Parathyroid adenoma (tissue), 2 donors: ENCODE data around the gene FBH1.

ENCODE experiments used
- H2AFZ ChIP-seq: fragments of 300-600 bp; sonication (generic); one replicate; pipeline ENCODE4 v1.7.0; 2017; ENCODE audit warnings: antibody characterized with exemption, mild to moderate bottlenecking
- H3K27ac ChIP-seq: fragments of 300-600 bp; sonication (generic); one replicate; pipeline ENCODE4 v1.7.0; 2017
- H3K27me3 ChIP-seq: fragments of 300-600 bp; sonication (generic); one replicate; pipeline ENCODE4 v1.7.0; 2017; ENCODE audit warnings: low read length; ENCODE audit not compliant: control insufficient read depth, insufficient read depth
- H3K36me3 ChIP-seq: fragments of 300-600 bp; sonication (generic); one replicate; pipeline ENCODE4 v1.7.0; 2017; ENCODE audit warnings: low read length; ENCODE audit not compliant: control insufficient read depth, insufficient read depth
- H3K4me1 ChIP-seq: fragments of 300-600 bp; sonication (generic); one replicate; pipeline ENCODE4 v1.7.0; 2017; ENCODE audit warnings: control low read depth
- H3K4me2 ChIP-seq: fragments of 300-600 bp; sonication (generic); one replicate; pipeline ENCODE4 v1.7.0; 2017; ENCODE audit warnings: low read length
- H3K4me3 ChIP-seq: fragments of 300-600 bp; sonication (generic); one replicate; pipeline ENCODE4 v1.7.0; 2017; ENCODE audit warnings: low read depth, low read length
- H3K79me2 ChIP-seq: fragments of 300-600 bp; sonication (generic); one replicate; pipeline ENCODE4 v1.7.0; 2017; ENCODE audit warnings: control low read depth
- H3K9ac ChIP-seq: fragments of 300-600 bp; sonication (generic); one replicate; pipeline ENCODE4 v1.7.0; 2017; ENCODE audit warnings: mild to moderate bottlenecking
- H3K9me3 ChIP-seq: fragments of 300-600 bp; sonication (generic); one replicate; pipeline ENCODE4 v1.7.0; 2017; ENCODE audit warnings: low read length; ENCODE audit not compliant: control insufficient read depth
- TF ChIP-seq, protein P1 (sequence below): fragments of 300-600 bp; sonication (generic); IDR thresholded peaks from one replicate; pipeline ENCODE4 v1.7.0; 2017; ENCODE audit warnings: antibody characterized with exemption, mild to moderate bottlenecking
- donor health status: primary hyperparathyroidism.

Gene FBH1

DNA sequence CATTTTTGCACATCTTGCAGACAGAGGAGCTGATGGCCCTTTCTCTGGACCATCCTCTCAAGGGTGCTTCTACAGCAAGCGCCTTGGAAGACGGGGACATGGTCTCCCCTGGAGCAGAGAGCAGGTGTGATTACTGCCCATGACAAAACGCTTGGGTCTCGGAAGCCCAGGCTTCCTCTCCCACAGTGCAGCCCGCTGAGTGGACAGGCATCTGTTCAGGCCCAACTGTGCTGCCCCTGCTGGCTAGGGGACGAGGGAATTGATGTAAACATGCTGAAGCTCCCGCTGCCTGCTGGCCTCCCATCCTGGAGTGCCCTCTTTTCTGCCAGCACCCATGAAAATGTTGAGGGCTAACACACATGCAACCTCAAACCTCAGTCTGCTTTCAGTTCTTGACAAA lies 73.0 kb downstream of the FBH1 start:
- Histone ChIP-seq H3K27me3 (no peaks in the 10 kb centered on the region), H2AFZ (no peak overlapping the region), H3K4me1 (no peaks in the 10 kb centered on the region), H3K4me2 (no peak overlapping the region), H3K27ac (no peak overlapping the region), H3K9ac (no peak overlapping the region), H3K4me3 (no peak overlapping the region), H3K36me3 (no peaks in the 10 kb centered on the region), H3K79me2 (no peaks in the 10 kb centered on the region), H3K9me3 (no peaks in the 10 kb centered on the region)
- TF ChIP-seq, protein P1, sequence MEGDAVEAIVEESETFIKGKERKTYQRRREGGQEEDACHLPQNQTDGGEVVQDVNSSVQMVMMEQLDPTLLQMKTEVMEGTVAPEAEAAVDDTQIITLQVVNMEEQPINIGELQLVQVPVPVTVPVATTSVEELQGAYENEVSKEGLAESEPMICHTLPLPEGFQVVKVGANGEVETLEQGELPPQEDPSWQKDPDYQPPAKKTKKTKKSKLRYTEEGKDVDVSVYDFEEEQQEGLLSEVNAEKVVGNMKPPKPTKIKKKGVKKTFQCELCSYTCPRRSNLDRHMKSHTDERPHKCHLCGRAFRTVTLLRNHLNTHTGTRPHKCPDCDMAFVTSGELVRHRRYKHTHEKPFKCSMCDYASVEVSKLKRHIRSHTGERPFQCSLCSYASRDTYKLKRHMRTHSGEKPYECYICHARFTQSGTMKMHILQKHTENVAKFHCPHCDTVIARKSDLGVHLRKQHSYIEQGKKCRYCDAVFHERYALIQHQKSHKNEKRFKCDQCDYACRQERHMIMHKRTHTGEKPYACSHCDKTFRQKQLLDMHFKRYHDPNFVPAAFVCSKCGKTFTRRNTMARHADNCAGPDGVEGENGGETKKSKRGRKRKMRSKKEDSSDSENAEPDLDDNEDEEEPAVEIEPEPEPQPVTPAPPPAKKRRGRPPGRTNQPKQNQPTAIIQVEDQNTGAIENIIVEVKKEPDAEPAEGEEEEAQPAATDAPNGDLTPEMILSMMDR: no peak

- H3K4me3 ChIP-seq: no peak overlapping the region
- H3K4me1 ChIP-seq: no peaks in the 10 kb centered on the region
- no peak overlapping the region for H3K9ac ChIP-seq
- no peaks in the 10 kb centered on the region for H3K79me2 ChIP-seq
- H3K36me3 ChIP-seq: no peaks in the 10 kb centered on the region
- TF ChIP-seq, protein P1: no peak
- no peak overlapping the region for H3K4me2 ChIP-seq
- H3K9me3 ChIP-seq: no peaks in the 10 kb centered on the region
- H3K27me3 ChIP-seq: no peaks in the 10 kb centered on the region
- H3K27ac ChIP-seq: no peak overlapping the region
- no peak overlapping the region for H2AFZ ChIP-seq
Measured at GRCh38 chr10:5963591-5963990, 73.5 kb downstream of the FBH1 start.

- H3K27ac ChIP-seq: no peak overlapping the region
- no peaks in the 10 kb centered on the region for H3K27me3 ChIP-seq
- H2AFZ ChIP-seq: no peak overlapping the region
- H3K79me2 ChIP-seq: no peaks in the 10 kb centered on the region
- TF ChIP-seq, protein P1: no peak
- no peak overlapping the region for H3K9ac ChIP-seq
- H3K9me3 ChIP-seq: no peaks in the 10 kb centered on the region
- no peak overlapping the region for H3K4me2 ChIP-seq
- H3K4me3 ChIP-seq: no peak overlapping the region
- no peaks in the 10 kb centered on the region for H3K36me3 ChIP-seq
- no peaks in the 10 kb centered on the region for H3K4me1 ChIP-seq
Measured at GRCh38 chr10:5964736-5965135, 74.7 kb downstream of the FBH1 start.

GRCh38 chr10:5965266-5965665 lies 75.2 kb downstream of the FBH1 start:
- TF ChIP-seq, protein P1: no peak
- H3K27ac ChIP-seq: no peak overlapping the region
- no peaks in the 10 kb centered on the region for H3K36me3 ChIP-seq
- no peaks in the 10 kb centered on the region for H3K9me3 ChIP-seq
- no peak overlapping the region for H3K9ac ChIP-seq
- H2AFZ ChIP-seq: no peak overlapping the region
- no peak overlapping the region for H3K4me3 ChIP-seq
- H3K79me2 ChIP-seq: no peaks in the 10 kb centered on the region
- no peak overlapping the region for H3K4me2 ChIP-seq
- no peaks in the 10 kb centered on the region for H3K4me1 ChIP-seq
- no peaks in the 10 kb centered on the region for H3K27me3 ChIP-seq

GRCh38 chr10:5968037-5968680 lies 78.1 kb downstream of the FBH1 start:
- H3K4me2 ChIP-seq: no peak overlapping the region
- no peaks in the 10 kb centered on the region for H3K79me2 ChIP-seq
- H3K9ac ChIP-seq: no peak overlapping the region
- no peak overlapping the region for H3K4me3 ChIP-seq
- no peaks in the 10 kb centered on the region for H3K27me3 ChIP-seq
- H3K4me1 ChIP-seq: no peaks in the 10 kb centered on the region
- H2AFZ ChIP-seq: no peak overlapping the region
- TF ChIP-seq, protein P1: no peak
- H3K9me3 ChIP-seq: no peaks in the 10 kb centered on the region
- no peaks in the 10 kb centered on the region for H3K36me3 ChIP-seq
- no peak overlapping the region for H3K27ac ChIP-seq
